Endothelial cell of umbilical vein (primary cell): ENCODE results near the gene CD34. TPM values are rescaled to one million over a fixed set of nuclear protein-coding genes. Genes with fewer than 3 reads are reported as not detected.

Experiments used
- BruUV-seq: library from RNA; stranded (reverse); fragments of 400-500 nt; replicated peaks from 2 replicates; lab custom pipeline; 2021; lab: Mats Ljungman, UMichigan
- CTCF ChIA-PET: fragments of 300-600, 350-600 bp; sonication (Branson Sonifier 250); formaldehyde crosslinking; loops from one replicate; lab custom pipeline; 2021; ENCODE audit warnings: antibody characterized with exemption, inconsistent platforms; lab: Charles Lee
- POLR2A ChIA-PET: fragments of 300-600, 350-600 bp; sonication (Branson Sonifier 250); formaldehyde crosslinking; loops from one replicate; lab custom pipeline; 2021; ENCODE audit warnings: antibody characterized with exemption, inconsistent platforms; lab: Charles Lee
- DNase-seq: peaks from one replicate; pipeline ENCODE4 v3.0.0-alpha.2; 2011; ENCODE audit warnings: low read depth, low spot score
- FAIRE-seq: peaks from 2 replicates; lab custom pipeline; 2011; peaks lifted over from hg19 to GRCh38; lab: Jason Lieb, UNC
- H2AFZ ChIP-seq: 2 replicates; pipeline ENCODE4 v1.6.0; 2012; ENCODE audit warnings: low read depth, low read length, control low read depth, inconsistent platforms
- H3K27ac ChIP-seq: 2 replicates; pipeline ENCODE4 v1.5.1; 2011; ENCODE audit warnings: low read depth, mild to moderate bottlenecking, control low read depth, low read length, moderate library complexity; ENCODE audit not compliant: insufficient read depth
- H3K27me3 ChIP-seq, 2 experiments: 2 replicates each; pipeline versions ENCODE4 v1.6.0 to v1.6.1; 2011; ENCODE audit warnings: low read length in 2 of 2, mixed read lengths in 1 of 2; ENCODE audit not compliant: control insufficient read depth in 2 of 2, insufficient read depth in 2 of 2
- H3K36me3 ChIP-seq, 2 experiments: 2 replicates in 1 of 2; 3 replicates in 1 of 2; pipeline ENCODE4 v1.5.1; 2011; ENCODE audit warnings: low read length in 2 of 2, mild to moderate bottlenecking in 1 of 2, moderate library complexity in 1 of 2; ENCODE audit not compliant: control insufficient read depth in 2 of 2, insufficient read depth in 2 of 2; ENCODE audit errors: extremely low read depth in 1 of 2
- H3K4me1 ChIP-seq: 3 replicates; pipeline ENCODE4 v1.5.1; 2011; ENCODE audit warnings: mild to moderate bottlenecking, low read length; ENCODE audit not compliant: control insufficient read depth, insufficient read depth; ENCODE audit errors: extremely low read depth
- H3K4me2 ChIP-seq: 2 replicates; pipeline ENCODE4 v1.6.1; 2011; ENCODE audit warnings: low read length, control low read depth, mixed read lengths; ENCODE audit not compliant: insufficient read depth
- H3K4me3 ChIP-seq, 3 experiments: fragments of 200-600 bp in 1 of 3; sonication (generic), shearing (Covaris generic) in 1 of 3; replicated peaks in 1 of 3; 2 replicates each; pipeline ENCODE4 v1.5.1; 2011 to 2016; ENCODE audit warnings: control low read depth in 3 of 3, low read length in 3 of 3, mild to moderate bottlenecking in 2 of 3, inconsistent platforms in 1 of 3, low read depth in 1 of 3, moderate library complexity in 1 of 3; ENCODE audit not compliant: insufficient read depth in 1 of 3
- H3K79me2 ChIP-seq: 2 replicates; pipeline ENCODE4 v1.6.0; 2012; ENCODE audit warnings: low read length, inconsistent platforms; ENCODE audit not compliant: control insufficient read depth, insufficient read depth
- H3K9ac ChIP-seq: replicated peaks from 2 replicates; pipeline ENCODE3; 2011; ENCODE audit warnings: low read length, control low read depth; ENCODE audit not compliant: insufficient read depth; ENCODE audit errors: extremely low read depth
- H3K9me1 ChIP-seq: replicated peaks from 3 replicates; pipeline ENCODE4 v1.6.0; 2011; ENCODE audit warnings: mild to moderate bottlenecking, low read length; ENCODE audit not compliant: control insufficient read depth, insufficient read depth; ENCODE audit errors: extremely low read depth
- H3K9me3 ChIP-seq: replicated peaks from 2 replicates; pipeline ENCODE4 v1.5.1; 2012; ENCODE audit warnings: low read length, inconsistent platforms; ENCODE audit not compliant: control insufficient read depth, insufficient read depth
- H4K20me1 ChIP-seq: replicated peaks from 2 replicates; pipeline ENCODE3; 2011; ENCODE audit warnings: mild to moderate bottlenecking, low read length; ENCODE audit not compliant: control insufficient read depth, insufficient read depth; ENCODE audit errors: extremely low read depth
- CTCF ChIP-seq, 2 donors: IDR thresholded peaks; 1 replicate in 1 of 2; 2 replicates in 1 of 2; pipeline ENCODE4 v1.5.1; 2011; ENCODE audit warnings: low read length in 2 of 2, mild to moderate bottlenecking in 2 of 2, moderate library complexity in 2 of 2, control low read depth in 1 of 2, inconsistent platforms in 1 of 2, low read depth in 1 of 2; ENCODE audit not compliant: insufficient read depth in 1 of 2; ENCODE audit errors: extremely low read depth in 1 of 2
- dilution Hi-C: fragments of 300-500 bp; cut with MboI; formaldehyde crosslinking; loops from one replicate; pipeline ENCODE4 v1.15.0; 2019; ENCODE audit warnings: low sequenced_read_pairs; ENCODE audit not compliant: extremely low pct_ligation_motif_present
- intact Hi-C: fragments of 100-400 bp; cut with micrococcal nuclease; formaldehyde crosslinking; loops from one replicate; pipeline ENCODE4 v1.10.0; 2022
- polyA plus RNA-seq, 4 experiments: library from polyadenylated mRNA; depleted of rRNA in 3 of 4; stranded (reverse) in 3 of 4; unstranded in 1 of 4; fragments of >200 nt; gene quantifications; 2 replicates each; pipeline versions ENCODE4 v1.2.1 to v1.2.3, GENCODE V29; 2011 to 2012; ENCODE audit warnings: missing spikeins in 1 of 4
- total RNA-seq: library from RNA; stranded (reverse); gene quantifications from 2 replicates; pipeline ENCODE4 v1.2.3, GENCODE V29; 2021

The CD34 gene
- total and polyA plus RNA-seq, 2 donors (not counting 3 experiments of a cell fraction or from before 2014, with no cell fraction given) = 102 to 174 TPM

- Histone ChIP-seq H3K4me2 (no peak overlapping the region), H3K79me2 (no peaks in the 10 kb centered on the region)
Observed at GRCh38 chr1:207883660-207884250, 27.2 kb downstream of the CD34 start.

More at GRCh38 chr1:207883660-207884250, 27.2 kb downstream of the CD34 start:
- Histone ChIP-seq H3K36me3 (peaks cover 0 to 4% of the 10 kb centered on the region in 2 experiments), H4K20me1 (no peaks in the 10 kb centered on the region), H3K9me1 (no peaks in the 10 kb centered on the region), H3K27me3 (no peaks in the 10 kb centered on the region), H3K27ac (no peak overlapping the region), H3K9ac (no peak overlapping the region), H2AFZ (no peak overlapping the region), H3K4me3 (no peak overlapping the region), H3K4me1 (peaks cover 31% of the 10 kb centered on the region), H3K9me3 (no peaks in the 10 kb centered on the region)
- POLR2A ChIA-PET = no interaction called here
- CTCF ChIA-PET = interaction anchor here (1.2 to 7.9 kb wide), 13 partner anchors 12 to 211 kb away, joined by 3 to 321 read pairs (median 34); no protein-coding TSS in a partner anchor
- DNase-seq (no peak), FAIRE-seq (no peak)
- no peak for TF ChIP-seq CTCF (IDR thresholded peaks at IDR 0.05; ENCODE audit: extremely low read depth in 1 of 2, insufficient read depth in 1 of 2, low read depth in 1 of 2, low read length in 2 of 2)
- dilution Hi-C loops (no loop called here), intact Hi-C loops (no loop called here)
- BruUV-seq = no TSS peak
